Measurements from ENCODE around the gene ELANE.

ELANE gene

DNA sequence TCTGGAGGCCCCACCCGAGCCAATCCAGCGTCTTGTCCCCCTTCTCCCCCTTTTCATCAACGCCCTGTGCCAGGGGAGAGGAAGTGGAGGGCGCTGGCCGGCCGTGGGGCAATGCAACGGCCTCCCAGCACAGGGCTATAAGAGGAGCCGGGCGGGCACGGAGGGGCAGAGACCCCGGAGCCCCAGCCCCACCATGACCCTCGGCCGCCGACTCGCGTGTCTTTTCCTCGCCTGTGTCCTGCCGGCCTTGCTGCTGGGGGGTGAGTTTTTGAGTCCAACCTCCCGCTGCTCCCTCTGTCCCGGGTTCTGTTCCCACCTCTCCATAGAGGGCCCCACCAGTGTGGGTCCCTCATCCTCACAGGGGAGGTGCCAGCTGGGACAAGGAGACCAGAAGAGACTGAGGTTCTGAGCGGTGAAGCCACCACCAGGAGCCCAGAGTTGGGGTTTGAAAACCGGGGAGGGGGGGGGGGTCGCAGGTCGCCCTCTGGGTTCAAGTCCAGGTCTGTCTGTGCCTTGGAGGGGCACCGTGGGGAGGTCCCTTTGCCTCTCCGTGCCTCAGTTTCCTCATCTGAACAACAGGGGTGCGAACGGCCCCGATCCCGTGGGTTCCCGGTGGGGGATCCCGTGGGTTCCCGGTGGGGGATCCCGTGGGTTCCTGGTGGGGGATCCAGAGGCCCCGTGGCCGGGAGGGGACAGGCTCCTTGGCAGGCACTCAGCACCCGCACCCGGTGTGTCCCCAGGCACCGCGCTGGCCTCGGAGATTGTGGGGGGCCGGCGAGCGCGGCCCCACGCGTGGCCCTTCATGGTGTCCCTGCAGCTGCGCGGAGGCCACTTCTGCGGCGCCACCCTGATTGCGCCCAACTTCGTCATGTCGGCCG lies at the start of gene ELANE:
TSS of gene ELANE (plus strand) at position 168 of the 878 bp plus-strand sequence. CDS start at position 194, 26 bp downstream.
- DNase-seq, result no peak

DNA sequence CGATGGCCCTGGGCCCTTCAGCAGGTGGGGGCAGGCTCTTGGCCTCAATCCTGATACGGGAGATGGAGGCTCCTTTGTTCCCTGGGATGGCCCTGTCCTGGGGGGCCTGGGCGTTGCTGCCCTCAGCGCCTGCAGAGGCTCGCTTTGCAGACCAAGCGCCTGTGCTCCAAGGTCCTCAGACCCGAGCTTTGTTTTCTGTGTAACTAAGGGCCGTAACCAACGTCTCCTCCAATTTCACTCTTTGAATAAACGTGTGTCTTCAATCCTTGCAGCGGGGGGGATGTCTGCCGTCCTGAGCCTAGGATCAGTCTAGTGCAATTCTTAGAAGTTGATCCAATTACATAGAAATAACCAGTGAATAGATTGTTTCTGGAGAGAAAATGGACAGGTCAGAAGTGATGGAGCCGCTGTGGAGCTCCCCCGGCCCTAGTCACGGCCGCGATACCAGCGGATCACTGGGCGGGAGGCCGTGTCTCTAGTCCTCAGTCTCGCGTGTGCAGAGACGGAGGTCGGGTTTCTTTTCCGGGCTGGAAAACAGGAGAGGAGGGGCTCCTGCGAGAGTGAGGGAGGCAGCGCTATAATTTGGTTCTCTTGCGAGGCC lies 49.5 kb upstream of the ELANE start:
- no peak for DNase-seq

DNA sequence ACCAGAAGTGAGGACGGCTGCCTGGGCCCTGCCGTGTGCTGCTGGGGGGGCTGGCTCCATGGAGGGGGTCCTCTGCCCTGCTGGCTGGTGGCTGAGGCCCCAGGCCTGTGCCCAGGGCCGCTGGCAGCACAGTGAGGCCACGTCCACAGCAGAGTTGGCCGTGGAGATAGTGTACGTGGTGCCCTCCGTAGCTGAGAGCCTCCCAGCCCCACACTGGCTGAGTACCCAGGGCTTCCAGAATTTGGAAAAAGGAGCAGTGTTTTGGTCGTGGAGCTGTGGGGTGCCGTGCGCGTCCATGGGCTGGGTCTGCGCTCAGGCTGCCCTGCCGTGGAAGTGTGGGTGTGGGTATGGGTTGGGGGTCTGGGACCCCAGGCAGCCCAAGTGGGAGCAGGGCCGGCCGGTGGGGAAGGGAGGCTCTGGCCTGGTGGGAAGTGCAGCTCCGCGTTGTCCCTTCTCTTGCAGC lies 49.0 kb upstream of the ELANE start:
- DNase-seq, result no peak

GRCh38 chr19:803686-804418 lies 48.3 kb upstream of the ELANE start:
- DNase-seq, result no peak

GRCh38 chr19:804419-805165 lies 47.5 kb upstream of the ELANE start:
- DNase-seq, result no peak

DNA sequence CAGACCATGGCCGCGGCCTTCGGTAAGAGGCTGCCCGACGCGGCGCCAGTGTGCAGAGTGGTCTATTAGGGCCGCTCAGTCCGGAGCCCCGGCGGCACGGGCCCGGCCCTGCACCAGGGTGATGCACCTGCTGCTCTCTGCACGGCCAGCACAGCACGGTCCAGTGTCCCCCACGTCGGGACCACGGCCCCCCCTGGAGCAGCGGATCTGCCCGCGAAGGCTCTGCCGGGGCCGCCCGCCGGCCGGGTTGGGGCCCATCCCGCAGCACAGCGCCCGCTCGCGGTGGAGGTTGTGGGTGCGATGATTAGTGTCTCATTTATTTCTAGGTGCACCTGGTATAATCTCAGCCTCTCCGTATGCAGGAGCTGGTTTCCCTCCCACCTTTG lies 46.9 kb upstream of the ELANE start:
- DNase-seq, result no peak

- no peak for DNase-seq
Measured at GRCh38 chr19:805600-806550, 46.2 kb upstream of the ELANE start.

DNA sequence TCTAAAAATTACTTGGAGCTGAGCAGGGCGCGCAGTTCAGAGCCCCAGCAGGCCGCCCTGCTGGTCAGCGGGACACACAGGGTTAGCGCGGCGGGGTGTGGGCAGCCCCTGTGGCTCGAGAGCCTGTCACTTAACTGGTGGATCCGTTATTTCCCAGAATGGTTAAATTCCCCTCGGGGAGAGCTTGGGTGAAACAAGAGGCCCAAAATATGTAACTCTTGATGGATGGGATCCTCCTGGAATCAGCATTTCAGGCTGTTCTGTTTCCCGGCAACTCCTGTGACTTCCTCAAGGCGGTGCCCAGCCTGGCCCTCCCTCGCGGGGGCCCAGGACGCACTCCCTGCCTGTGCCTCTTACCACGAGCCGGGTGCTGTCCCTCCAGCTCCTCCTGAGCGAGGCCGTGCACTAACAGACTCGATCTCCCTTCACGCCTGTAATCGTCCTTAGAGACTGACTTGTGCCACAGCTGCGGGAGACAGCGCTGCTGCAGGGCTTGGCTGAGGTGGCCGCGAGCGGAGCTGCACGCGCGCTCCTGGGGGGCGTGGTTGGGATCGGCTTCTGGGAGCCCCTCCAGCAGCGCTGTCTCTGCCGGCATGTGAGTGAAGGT lies 45.2 kb upstream of the ELANE start:
- no peak for DNase-seq

DNA sequence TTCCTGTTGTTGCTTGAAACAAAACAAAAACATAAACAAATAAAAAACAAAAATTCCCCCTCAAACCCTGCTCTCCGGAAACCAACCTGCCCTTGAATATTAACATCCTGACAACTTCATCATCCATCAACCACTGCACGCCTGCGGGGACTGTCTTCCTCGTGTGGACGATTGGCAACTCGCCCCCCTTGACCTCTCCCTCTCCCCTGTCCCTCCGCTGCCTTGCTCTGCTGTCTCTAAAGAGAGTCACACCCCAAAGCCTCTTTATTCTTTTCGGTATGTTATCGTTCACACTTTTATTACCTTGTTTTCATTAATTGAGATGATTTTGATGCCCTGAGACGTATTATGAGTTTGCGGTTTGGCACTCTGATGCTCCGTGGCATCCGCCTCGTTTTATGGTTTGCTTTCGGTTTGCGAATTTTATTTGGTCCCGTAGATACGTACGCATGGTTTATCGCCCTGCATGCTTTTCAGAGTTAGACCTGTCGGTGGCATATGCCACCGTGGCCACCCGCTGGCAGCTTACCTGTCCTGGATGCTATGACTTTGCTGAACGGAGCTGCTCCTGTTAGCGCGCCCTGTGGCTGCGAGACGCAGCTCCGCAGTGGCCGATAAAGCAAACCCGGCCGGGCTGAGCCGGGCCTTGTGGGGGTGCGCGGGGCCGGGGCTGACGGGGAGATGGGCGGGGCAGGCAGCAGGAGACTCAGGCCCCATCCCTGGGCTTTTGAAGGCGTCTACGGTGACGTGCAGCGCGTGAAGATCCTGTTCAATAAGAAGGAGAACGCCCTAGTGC lies 44.3 kb upstream of the ELANE start:
- DNase-seq, result no peak

DNA sequence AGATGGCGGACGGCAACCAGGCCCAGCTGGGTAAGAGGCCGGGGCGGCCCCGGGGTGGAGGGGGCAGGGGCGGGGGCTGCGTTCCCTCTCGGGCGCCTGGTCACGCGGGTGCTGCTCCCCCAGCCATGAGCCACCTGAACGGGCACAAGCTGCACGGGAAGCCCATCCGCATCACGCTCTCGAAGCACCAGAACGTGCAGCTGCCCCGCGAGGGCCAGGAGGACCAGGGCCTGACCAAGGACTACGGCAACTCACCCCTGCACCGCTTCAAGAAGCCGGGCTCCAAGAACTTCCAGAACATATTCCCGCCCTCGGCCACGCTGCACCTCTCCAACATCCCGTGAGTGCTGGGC lies 43.7 kb upstream of the ELANE start:
- no peak for DNase-seq

DNA sequence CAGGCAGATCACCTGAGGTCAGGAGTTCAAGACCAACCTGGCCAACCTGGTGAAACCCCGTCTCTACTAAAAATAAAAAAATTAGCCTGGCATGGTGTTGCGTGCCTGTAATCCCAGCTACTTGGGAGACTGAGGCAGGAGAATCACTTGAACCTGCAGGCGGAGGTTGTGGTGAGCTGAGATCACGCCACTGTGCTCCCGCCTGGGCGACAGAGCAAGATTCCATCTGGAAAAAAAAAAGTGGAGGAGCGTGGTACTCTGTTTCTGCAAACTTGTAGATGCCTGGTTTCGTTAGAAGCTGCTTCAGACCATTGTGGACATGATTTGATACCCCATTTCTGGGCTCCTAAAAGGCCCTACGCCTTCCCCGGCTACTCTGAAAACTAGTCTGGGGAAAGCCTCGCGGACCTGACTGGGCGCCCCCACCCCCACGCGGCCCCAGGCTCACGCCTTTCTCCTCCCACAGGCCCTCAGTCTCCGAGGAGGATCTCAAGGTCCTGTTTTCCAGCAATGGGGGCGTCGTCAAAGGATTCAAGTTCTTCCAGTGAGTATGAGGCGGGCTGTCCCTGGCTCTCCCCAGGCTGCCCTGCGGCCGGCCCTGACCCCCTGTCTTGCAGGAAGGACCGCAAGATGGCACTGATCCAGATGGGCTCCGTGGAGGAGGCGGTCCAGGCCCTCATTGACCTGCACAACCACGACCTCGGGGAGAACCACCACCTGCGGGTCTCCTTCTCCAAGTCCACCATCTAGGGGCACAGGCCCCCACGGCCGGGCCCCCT lies 41.8 kb upstream of the ELANE start:
- no peak for DNase-seq

- no peak for DNase-seq
Measured at GRCh38 chr19:810883-811489, 41.1 kb upstream of the ELANE start.

GRCh38 chr19:811506-812048 lies 40.5 kb upstream of the ELANE start:
- DNase-seq, result no peak

DNA sequence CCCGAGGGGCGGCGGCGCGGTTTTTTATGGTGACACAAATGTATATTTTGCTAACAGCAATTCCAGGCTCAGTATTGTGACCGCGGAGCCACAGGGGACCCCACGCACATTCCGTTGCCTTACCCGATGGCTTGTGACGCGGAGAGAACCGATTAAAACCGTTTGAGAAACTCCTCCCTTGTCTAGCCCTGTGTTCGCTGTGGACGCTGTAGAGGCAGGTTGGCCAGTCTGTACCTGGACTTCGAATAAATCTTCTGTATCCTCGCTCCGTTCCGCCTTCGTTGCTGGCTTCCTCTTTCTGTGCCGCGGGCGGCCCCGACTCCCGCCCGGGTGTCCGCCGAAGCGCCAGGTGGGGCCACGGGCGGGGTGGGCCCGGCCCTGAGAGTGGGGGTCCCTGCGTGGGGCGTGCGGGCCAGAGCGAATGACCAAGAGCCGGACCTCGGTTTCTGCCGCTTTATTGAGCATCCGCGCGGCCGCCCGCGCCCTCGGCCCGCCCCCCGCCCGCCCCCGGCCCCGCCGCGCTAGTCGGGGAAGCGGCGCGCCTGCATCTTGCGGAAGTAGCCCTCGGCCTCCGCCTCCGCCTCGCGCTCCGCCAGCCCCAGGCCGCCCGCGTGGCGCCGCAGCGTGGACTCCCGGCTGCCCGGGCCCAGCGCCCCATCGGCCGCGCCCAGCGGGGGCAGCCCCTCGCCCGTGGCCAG lies 39.9 kb upstream of the ELANE start:
- no peak for DNase-seq

- DNase-seq, result no peak
Measured at GRCh38 chr19:812747-813218, 39.3 kb upstream of the ELANE start.

- no peak for DNase-seq
Measured at GRCh38 chr19:813219-814151, 38.6 kb upstream of the ELANE start.

Data from NCI-H2171 (cell line).